A549 (cell line): ENCODE measurements around the gene RUFY2. TPM values are rescaled to one million over a fixed set of nuclear protein-coding genes. Genes with fewer than 3 reads are reported as not detected.

ENCODE experiments used
- ATAC-seq, 2 experiments: fragments of 200-7000 bp in 1 of 2; fragments of >200 bp in 1 of 2; cut with Nextera tagmentation in 1 of 2; cut with Tn5 transposase in 1 of 2; 3 replicates each; pipeline versions ENCODE4 v1.8.0 to v1.9.1; 2018 to 2020; ENCODE audit warnings: mild to moderate bottlenecking in 1 of 2, moderate library complexity in 1 of 2
- CTCF ChIA-PET: fragments of 300-600 bp; sonication (Branson Sonifier 250); formaldehyde crosslinking; extraction: SDS; loops from one replicate; lab custom pipeline; 2021; ENCODE audit warnings: antibody characterized with exemption, inconsistent platforms; lab: Yijun Ruan, JAX
- POLR2A ChIA-PET: fragments of 350-600 bp; formaldehyde crosslinking; extraction: SDS; loops from one replicate; lab custom pipeline; 2021; ENCODE audit warnings: antibody characterized with exemption, inconsistent platforms; lab: Yijun Ruan, JAX
- DNase-seq, 2 experiments: peaks; one replicate each; pipeline versions ENCODE4 v3.0.0 to v3.0.0-alpha.2; 2011 to 2016; ENCODE audit warnings: low read depth in 1 of 2, low spot score in 1 of 2
- FAIRE-seq: peaks from 2 replicates; lab custom pipeline; 2011; peaks lifted over from hg19 to GRCh38; lab: Jason Lieb, UNC
- H3K27ac ChIP-seq, 2 experiments: fragments of >200 bp; sonication (Bioruptor Twin); formaldehyde crosslinking; 3 replicates each; pipeline ENCODE4 v1.5.1; 2016 to 2017
- H3K4me1 ChIP-seq: fragments of >200 bp; sonication (Bioruptor Twin); formaldehyde crosslinking; 3 replicates; pipeline ENCODE4 v1.6.1; 2016
- H3K4me2 ChIP-seq: fragments of >200 bp; sonication (Bioruptor Twin); formaldehyde crosslinking; 3 replicates; pipeline ENCODE4 v1.6.1; 2016
- H3K4me3 ChIP-seq: fragments of >200 bp; sonication (Bioruptor Twin); formaldehyde crosslinking; 3 replicates; pipeline ENCODE4 v1.5.1; 2016
- H3K9me3 ChIP-seq: fragments of >200 bp; sonication (Bioruptor Twin); formaldehyde crosslinking; 3 replicates; pipeline ENCODE4 v1.6.1; 2016
- CBX2 ChIP-seq: fragments of 200-600 bp; sonication (generic); IDR thresholded peaks from 2 replicates; pipeline ENCODE4 v1.6.1; 2016; ENCODE audit warnings: low read depth, mild to moderate bottlenecking, borderline replicate concordance
- EHF ChIP-seq: fragments of 250-450 bp; sonication (Bioruptor Pico); IDR thresholded peaks from 2 replicates; pipeline ENCODE4 v1.5.0; 2020; ENCODE audit warnings: mild to moderate bottlenecking
- EHMT2 ChIP-seq: fragments of 200-600 bp; sonication (generic); IDR thresholded peaks from 2 replicates; pipeline ENCODE4 v1.6.1; 2016; ENCODE audit warnings: antibody characterized with exemption, low read depth, mild to moderate bottlenecking, moderate library complexity
- FOSB ChIP-seq: fragments of 250-450 bp; sonication (Bioruptor Pico); IDR thresholded peaks from 2 replicates; pipeline ENCODE4 v1.5.0; 2020; ENCODE audit warnings: mild to moderate bottlenecking, moderate library complexity
- FOSL2 ChIP-seq, 2 experiments: fragments of 450-650 bp in 1 of 2; fragments of >200 bp in 1 of 2; sonication (Bioruptor Twin) in 1 of 2; formaldehyde crosslinking; IDR thresholded peaks; 2 replicates each; pipeline versions ENCODE4 v1.5.0 to v1.6.1; 2016 to 2020; ENCODE audit warnings: mild to moderate bottlenecking in 1 of 2, moderate library complexity in 1 of 2
- FOXS1 ChIP-seq: fragments of 250-450 bp; sonication (Bioruptor Pico); IDR thresholded peaks from 2 replicates; pipeline ENCODE4 v1.5.0; 2020; ENCODE audit warnings: mild to moderate bottlenecking, moderate library complexity
- HOXB5 ChIP-seq: fragments of 250-450 bp; sonication (Bioruptor Pico); IDR thresholded peaks from 2 replicates; pipeline ENCODE4 v1.5.0; 2020; ENCODE audit warnings: mild to moderate bottlenecking, moderate library complexity
- MAFK ChIP-seq: fragments of 450-650 bp; IDR thresholded peaks from 2 replicates; pipeline ENCODE4 v1.6.1; 2014; ENCODE audit not compliant: partially characterized antibody
- MAZ ChIP-seq: fragments of 150-350 bp; IDR thresholded peaks from 2 replicates; pipeline ENCODE4 v1.6.1; 2014; ENCODE audit warnings: antibody characterized with exemption, low read depth, low read length, borderline replicate concordance
- POLR2AphosphoS2 ChIP-seq: conservative IDR thresholded peaks from 2 replicates; pipeline ENCODE4 v1.6.1; 2012; ENCODE audit warnings: low read length, improper control_type of control experiment, inconsistent platforms
- ZC3H11A ChIP-seq: fragments of 450-650 bp; IDR thresholded peaks from 2 replicates; pipeline ENCODE4 v1.6.1; 2014; ENCODE audit warnings: antibody characterized with exemption, mild to moderate bottlenecking
- ZFP36 ChIP-seq: fragments of 450-650 bp; IDR thresholded peaks from 2 replicates; pipeline ENCODE4 v1.6.1; 2014; ENCODE audit warnings: borderline replicate concordance; ENCODE audit not compliant: partially characterized antibody
- ZNF302 ChIP-seq: fragments of 250-450 bp; sonication (Bioruptor Pico); IDR thresholded peaks from 2 replicates; pipeline ENCODE4 v1.9.0; 2021; ENCODE audit warnings: inconsistent platforms, mild to moderate bottlenecking, moderate library complexity
- WGBS: methylation state at CpG from one replicate; pipeline ENCODE4 v1.1.6; 2017; ENCODE audit errors: missing lambda C conversion rate; 5-methylcytosine and 5-hydroxymethylcytosine counted together
- polyA plus RNA-seq, 4 experiments: library from polyadenylated mRNA; depleted of rRNA in 3 of 4; stranded (reverse); fragments of >200 nt; fragmentation: RNase III in 1 of 4; extraction: RNeasy Plus Mini Kit Qiagen cat#74134 plus additional on column Dnase treatment in 1 of 4; gene quantifications; 2 replicates in 3 of 4; 3 replicates in 1 of 4; pipeline ENCODE4 v1.2.3, GENCODE V29; 2011 to 2017
- TF ChIP-seq, protein P1 (sequence below): IDR thresholded peaks from 2 replicates; pipeline ENCODE4 v1.6.1; 2012
- TF ChIP-seq, protein P2 (sequence below): fragments of >200 bp; sonication (Bioruptor Twin); formaldehyde crosslinking; IDR thresholded peaks from 3 replicates; pipeline ENCODE4 v1.6.1; 2016
- TF ChIP-seq, protein P3 (sequence below): fragments of >200 bp; sonication (Bioruptor Twin); formaldehyde crosslinking; IDR thresholded peaks from 3 replicates; pipeline ENCODE4 v1.5.1; 2016
- TF ChIP-seq, protein P4 (sequence below): fragments of 200-600 bp; sonication (generic); IDR thresholded peaks from 2 replicates; pipeline ENCODE4 v1.6.1; 2016; ENCODE audit warnings: antibody characterized with exemption, mild to moderate bottlenecking, moderate library complexity

The RUFY2 gene
- polyA plus RNA-seq, 2 of the 4 experiments (the other 2 are of a cell fraction) = 7.9 to 20.3 TPM

DNA sequence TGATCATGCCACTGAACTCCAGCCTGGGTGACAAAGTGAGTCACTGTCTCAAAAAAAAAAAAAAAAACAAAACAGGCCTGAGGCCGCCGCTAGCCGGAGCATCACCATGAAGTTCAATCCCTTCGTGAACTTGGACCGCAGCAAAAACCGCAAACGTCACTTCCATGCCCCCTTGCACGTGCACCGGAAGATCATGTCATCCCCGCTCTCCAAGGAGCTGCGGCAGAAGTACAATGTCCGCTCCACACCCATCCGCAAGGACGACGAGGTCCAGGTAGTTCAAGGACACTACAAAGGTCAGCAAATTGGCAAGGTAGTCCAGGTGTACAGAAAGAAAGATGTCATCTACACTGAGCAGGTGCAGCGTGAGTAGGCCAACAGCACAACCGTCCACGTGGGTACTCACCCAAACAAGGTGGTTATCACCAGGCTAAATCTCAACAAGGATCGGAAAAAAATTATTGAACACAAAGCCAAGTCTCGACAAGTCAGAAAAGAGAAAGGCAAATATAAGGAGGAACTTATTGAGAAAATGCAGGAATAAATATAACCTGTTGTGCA, 17.5 kb upstream of the RUFY2 start (continued):
- TF ChIP-seq ZNF302 (CRISPR knock-in tag) (no peak), EHF (CRISPR knock-in tag) (no peak), MAZ (no peak)
- TF ChIP-seq, protein P1, sequence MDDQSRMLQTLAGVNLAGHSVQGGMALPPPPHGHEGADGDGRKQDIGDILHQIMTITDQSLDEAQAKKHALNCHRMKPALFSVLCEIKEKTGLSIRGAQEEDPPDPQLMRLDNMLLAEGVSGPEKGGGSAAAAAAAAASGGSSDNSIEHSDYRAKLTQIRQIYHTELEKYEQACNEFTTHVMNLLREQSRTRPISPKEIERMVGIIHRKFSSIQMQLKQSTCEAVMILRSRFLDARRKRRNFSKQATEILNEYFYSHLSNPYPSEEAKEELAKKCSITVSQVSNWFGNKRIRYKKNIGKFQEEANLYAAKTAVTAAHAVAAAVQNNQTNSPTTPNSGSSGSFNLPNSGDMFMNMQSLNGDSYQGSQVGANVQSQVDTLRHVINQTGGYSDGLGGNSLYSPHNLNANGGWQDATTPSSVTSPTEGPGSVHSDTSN = no peak
- TF ChIP-seq, protein P2, sequence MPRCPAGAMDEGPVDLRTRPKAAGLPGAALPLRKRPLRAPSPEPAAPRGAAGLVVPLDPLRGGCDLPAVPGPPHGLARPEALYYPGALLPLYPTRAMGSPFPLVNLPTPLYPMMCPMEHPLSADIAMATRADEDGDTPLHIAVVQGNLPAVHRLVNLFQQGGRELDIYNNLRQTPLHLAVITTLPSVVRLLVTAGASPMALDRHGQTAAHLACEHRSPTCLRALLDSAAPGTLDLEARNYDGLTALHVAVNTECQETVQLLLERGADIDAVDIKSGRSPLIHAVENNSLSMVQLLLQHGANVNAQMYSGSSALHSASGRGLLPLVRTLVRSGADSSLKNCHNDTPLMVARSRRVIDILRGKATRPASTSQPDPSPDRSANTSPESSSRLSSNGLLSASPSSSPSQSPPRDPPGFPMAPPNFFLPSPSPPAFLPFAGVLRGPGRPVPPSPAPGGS = no peak

DNA sequence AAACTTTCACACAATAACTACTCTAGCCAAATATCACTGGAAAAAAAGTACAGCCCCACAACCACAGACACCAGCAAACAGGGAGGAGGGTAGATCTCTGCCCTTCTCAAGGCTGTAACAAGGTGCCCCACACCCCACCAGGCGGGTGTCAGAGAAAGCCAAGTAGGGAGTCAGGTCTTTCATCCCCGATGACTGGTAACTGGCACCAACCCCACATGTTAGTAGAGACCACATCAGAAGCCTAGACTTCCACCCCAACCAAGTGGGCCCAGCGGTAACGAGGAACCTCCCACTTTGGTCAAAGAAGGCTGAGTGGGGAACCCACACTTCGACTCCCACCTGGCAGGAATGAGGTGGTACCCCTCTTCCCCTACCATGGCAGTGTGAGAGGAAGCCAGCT, 16.4 kb upstream of the RUFY2 start:
- ChIA-PET CTCF (no interaction called here), POLR2A (interaction anchor here (0.9 kb wide), 1 partner anchor 11 kb away, joined by 4 read pairs; no protein-coding TSS in a partner anchor)
- ATAC-seq (no peak), DNase-seq (no peak), FAIRE-seq (no peak)
- Histone ChIP-seq H3K4me1 (no peaks in the 10 kb centered on the region), H3K9me3 (no peaks in the 10 kb centered on the region), H3K4me3 (no peak overlapping the region), H3K4me2 (no peak overlapping the region), H3K27ac (no peak overlapping the region)
- TF ChIP-seq HOXB5 (CRISPR knock-in tag) = no peak
- TF ChIP-seq CBX2 = no peak
- no peak for TF ChIP-seq FOSL2 (IDR thresholded peaks at IDR 0.05)
- no peak for TF ChIP-seq FOSL2 (CRISPR knock-in tag; IDR thresholded peaks at IDR 0.05)
- TF ChIP-seq, protein P3, sequence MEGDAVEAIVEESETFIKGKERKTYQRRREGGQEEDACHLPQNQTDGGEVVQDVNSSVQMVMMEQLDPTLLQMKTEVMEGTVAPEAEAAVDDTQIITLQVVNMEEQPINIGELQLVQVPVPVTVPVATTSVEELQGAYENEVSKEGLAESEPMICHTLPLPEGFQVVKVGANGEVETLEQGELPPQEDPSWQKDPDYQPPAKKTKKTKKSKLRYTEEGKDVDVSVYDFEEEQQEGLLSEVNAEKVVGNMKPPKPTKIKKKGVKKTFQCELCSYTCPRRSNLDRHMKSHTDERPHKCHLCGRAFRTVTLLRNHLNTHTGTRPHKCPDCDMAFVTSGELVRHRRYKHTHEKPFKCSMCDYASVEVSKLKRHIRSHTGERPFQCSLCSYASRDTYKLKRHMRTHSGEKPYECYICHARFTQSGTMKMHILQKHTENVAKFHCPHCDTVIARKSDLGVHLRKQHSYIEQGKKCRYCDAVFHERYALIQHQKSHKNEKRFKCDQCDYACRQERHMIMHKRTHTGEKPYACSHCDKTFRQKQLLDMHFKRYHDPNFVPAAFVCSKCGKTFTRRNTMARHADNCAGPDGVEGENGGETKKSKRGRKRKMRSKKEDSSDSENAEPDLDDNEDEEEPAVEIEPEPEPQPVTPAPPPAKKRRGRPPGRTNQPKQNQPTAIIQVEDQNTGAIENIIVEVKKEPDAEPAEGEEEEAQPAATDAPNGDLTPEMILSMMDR = no peak
- TF ChIP-seq ZFP36 = no peak
- no peak for TF ChIP-seq ZNF302 (CRISPR knock-in tag)
- no peak for TF ChIP-seq FOSB (CRISPR knock-in tag)
- no peak for TF ChIP-seq FOXS1 (CRISPR knock-in tag)
- no peak for TF ChIP-seq EHF (CRISPR knock-in tag)
- no peak for TF ChIP-seq POLR2AphosphoS2
- TF ChIP-seq, protein P4, sequence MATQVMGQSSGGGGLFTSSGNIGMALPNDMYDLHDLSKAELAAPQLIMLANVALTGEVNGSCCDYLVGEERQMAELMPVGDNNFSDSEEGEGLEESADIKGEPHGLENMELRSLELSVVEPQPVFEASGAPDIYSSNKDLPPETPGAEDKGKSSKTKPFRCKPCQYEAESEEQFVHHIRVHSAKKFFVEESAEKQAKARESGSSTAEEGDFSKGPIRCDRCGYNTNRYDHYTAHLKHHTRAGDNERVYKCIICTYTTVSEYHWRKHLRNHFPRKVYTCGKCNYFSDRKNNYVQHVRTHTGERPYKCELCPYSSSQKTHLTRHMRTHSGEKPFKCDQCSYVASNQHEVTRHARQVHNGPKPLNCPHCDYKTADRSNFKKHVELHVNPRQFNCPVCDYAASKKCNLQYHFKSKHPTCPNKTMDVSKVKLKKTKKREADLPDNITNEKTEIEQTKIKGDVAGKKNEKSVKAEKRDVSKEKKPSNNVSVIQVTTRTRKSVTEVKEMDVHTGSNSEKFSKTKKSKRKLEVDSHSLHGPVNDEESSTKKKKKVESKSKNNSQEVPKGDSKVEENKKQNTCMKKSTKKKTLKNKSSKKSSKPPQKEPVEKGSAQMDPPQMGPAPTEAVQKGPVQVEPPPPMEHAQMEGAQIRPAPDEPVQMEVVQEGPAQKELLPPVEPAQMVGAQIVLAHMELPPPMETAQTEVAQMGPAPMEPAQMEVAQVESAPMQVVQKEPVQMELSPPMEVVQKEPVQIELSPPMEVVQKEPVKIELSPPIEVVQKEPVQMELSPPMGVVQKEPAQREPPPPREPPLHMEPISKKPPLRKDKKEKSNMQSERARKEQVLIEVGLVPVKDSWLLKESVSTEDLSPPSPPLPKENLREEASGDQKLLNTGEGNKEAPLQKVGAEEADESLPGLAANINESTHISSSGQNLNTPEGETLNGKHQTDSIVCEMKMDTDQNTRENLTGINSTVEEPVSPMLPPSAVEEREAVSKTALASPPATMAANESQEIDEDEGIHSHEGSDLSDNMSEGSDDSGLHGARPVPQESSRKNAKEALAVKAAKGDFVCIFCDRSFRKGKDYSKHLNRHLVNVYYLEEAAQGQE = no peak
- TF ChIP-seq EHMT2 = no peak
- WGBS = 91% methylated on average over 5 of the region's 5 CpGs

DNA sequence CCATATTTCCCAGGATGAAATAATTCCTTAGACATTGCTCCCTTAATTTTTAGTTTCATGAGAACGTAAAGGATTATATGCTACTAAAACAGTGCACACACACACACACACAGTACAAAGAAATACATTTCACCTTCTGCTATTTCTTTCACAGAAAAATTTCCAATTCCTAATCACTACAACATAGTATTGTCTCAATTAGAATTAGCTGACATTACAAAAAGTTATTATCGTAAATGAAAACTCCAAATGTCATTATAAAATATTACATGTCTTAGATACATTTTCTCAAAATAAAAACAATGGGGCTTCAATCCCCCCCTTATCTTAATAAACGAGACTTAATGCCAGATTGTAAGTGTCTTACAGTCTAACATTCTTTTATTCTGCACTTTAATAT, 12.3 kb upstream of the RUFY2 start:
- no peak overlapping the region for H3K4me3 ChIP-seq
- no peak for ATAC-seq
- H3K4me2 ChIP-seq = no peak overlapping the region
- no peaks in the 10 kb centered on the region for H3K4me1 ChIP-seq
- no peak for DNase-seq
- no peaks in the 10 kb centered on the region for H3K9me3 ChIP-seq
- FAIRE-seq = peak; percentile 7
- WGBS = 92% methylated on average over 3 of the region's 3 CpGs
- CTCF ChIA-PET = interaction anchor here (1.0 kb wide), 1 partner anchor 12 kb away, joined by 4 read pairs; the partner anchor contains the start of gene RUFY2
- H3K27ac ChIP-seq = no peak overlapping the region
- TF ChIP-seq MAFK (peak; percentile 83), ZNF302 (CRISPR knock-in tag) (no peak), ZC3H11A (no peak)
- POLR2A ChIA-PET = no interaction called here
